Measurements from ENCODE around the gene BCAP31.

DNA sequence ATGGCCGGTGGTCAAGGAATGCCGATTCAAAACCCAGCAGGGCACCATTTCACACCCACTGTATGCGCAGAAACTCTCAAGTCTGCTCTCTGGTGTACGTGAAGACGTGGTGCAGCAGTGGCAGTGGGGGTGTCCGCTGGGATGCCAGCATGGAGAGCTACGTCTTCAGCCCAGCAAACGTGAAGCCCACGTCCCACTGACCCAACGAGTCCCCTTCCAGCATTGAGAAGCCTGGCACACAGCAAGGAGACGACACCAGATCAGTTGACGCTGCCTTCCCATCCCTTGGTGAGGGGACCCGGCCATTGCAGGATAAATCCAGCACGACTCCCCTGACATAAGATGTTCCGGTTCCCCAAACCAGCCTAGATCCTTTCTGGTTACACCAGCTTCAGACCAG lies 37.7 kb upstream of the BCAP31 start:
- no peak for TF ChIP-seq BACH2 (CRISPR knock-in tag; IDR thresholded peaks at IDR 0.05; ENCODE audit: borderline replicate concordance)
- TF ChIP-seq RARB (CRISPR knock-in tag; IDR thresholded peaks at IDR 0.05), result no peak
- TF ChIP-seq OSR1 (CRISPR knock-in tag; IDR thresholded peaks at IDR 0.05), result no peak
- no peak for TF ChIP-seq ARNTL (CRISPR knock-in tag; IDR thresholded peaks at IDR 0.05; ENCODE audit: borderline replicate concordance, low read depth)
- no peak for TF ChIP-seq CSDC2 (CRISPR knock-in tag; IDR thresholded peaks at IDR 0.05)
- no peak for TF ChIP-seq POU6F1 (CRISPR knock-in tag; IDR thresholded peaks at IDR 0.05; ENCODE audit: borderline replicate concordance, low read depth)
- no peak for TF ChIP-seq CREB5 (CRISPR knock-in tag; IDR thresholded peaks at IDR 0.05; ENCODE audit: low read depth)
- TF ChIP-seq SNAI2 (CRISPR knock-in tag; IDR thresholded peaks at IDR 0.05), result no peak
- TF ChIP-seq GLIS3 (CRISPR knock-in tag; IDR thresholded peaks at IDR 0.05), result no peak
- TF ChIP-seq TOX (CRISPR knock-in tag; IDR thresholded peaks at IDR 0.05; ENCODE audit: borderline replicate concordance), result no peak
- no peak for TF ChIP-seq TCF4 (CRISPR knock-in tag; IDR thresholded peaks at IDR 0.05; ENCODE audit: borderline replicate concordance)
- TF ChIP-seq ZNF70 (CRISPR knock-in tag; IDR thresholded peaks at IDR 0.05), result no peak
- TF ChIP-seq ZNF8 (CRISPR knock-in tag; IDR thresholded peaks at IDR 0.05), result no peak
- TF ChIP-seq TSHZ2 (CRISPR knock-in tag; IDR thresholded peaks at IDR 0.05), result no peak
